SK-N-SH (cell line): ENCODE data around the gene CPNE4.
A peak's percentile ranks its signal among the peaks of the same experiment; 100 is the strongest.

Source experiments
- ELF1 ChIP-seq: IDR thresholded peaks from 2 replicates; pipeline ENCODE4 v1.4.0; 2012
- EZH2phosphoT487 ChIP-seq: fragments of 200-600 bp; sonication (generic); IDR thresholded peaks from 2 replicates; pipeline ENCODE4 v1.6.1; 2017; ENCODE audit warnings: low read depth, mixed run types, mild to moderate bottlenecking, antibody characterized with exemption, moderate library complexity, borderline replicate concordance
- GATA2 ChIP-seq: sonication (generic); formaldehyde crosslinking; IDR thresholded peaks from 2 replicates; pipeline ENCODE4 v1.5.0; 2020; ENCODE audit warnings: mild to moderate bottlenecking, missing genetic modification reagents
- MEF2A ChIP-seq: IDR thresholded peaks from 2 replicates; pipeline ENCODE4 v1.4.0; 2012; ENCODE audit warnings: low read depth, borderline replicate concordance
- POLR2AphosphoS5 ChIP-seq: IDR thresholded peaks from 2 replicates; pipeline ENCODE4 v1.6.1; 2012; ENCODE audit warnings: low read depth, low read length
- TF ChIP-seq, protein P1 (sequence below): fragments of 150-350 bp; IDR thresholded peaks from 2 replicates; pipeline ENCODE4 v1.6.1; 2016; ENCODE audit warnings: mild to moderate bottlenecking, low read depth, low read length
- TF ChIP-seq, protein P2 (sequence below): fragments of 200-600 bp; sonication (generic); IDR thresholded peaks from 2 replicates; pipeline ENCODE4 v1.6.1; 2017; ENCODE audit warnings: antibody characterized with exemption, mild to moderate bottlenecking, moderate library complexity
- TF ChIP-seq, protein P3 (sequence below): IDR thresholded peaks from 2 replicates; pipeline ENCODE4 v1.4.0; 2012; ENCODE audit warnings: low read depth
- TF ChIP-seq, protein P4 (sequence below): IDR thresholded peaks from 2 replicates; pipeline ENCODE4 v1.4.0; 2012; ENCODE audit warnings: low read depth, borderline replicate concordance

- TF ChIP-seq EZH2phosphoT487, result no peak
- TF ChIP-seq, protein P1, sequence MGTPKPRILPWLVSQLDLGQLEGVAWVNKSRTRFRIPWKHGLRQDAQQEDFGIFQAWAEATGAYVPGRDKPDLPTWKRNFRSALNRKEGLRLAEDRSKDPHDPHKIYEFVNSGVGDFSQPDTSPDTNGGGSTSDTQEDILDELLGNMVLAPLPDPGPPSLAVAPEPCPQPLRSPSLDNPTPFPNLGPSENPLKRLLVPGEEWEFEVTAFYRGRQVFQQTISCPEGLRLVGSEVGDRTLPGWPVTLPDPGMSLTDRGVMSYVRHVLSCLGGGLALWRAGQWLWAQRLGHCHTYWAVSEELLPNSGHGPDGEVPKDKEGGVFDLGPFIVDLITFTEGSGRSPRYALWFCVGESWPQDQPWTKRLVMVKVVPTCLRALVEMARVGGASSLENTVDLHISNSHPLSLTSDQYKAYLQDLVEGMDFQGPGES, result no peak
- TF ChIP-seq, protein P2, sequence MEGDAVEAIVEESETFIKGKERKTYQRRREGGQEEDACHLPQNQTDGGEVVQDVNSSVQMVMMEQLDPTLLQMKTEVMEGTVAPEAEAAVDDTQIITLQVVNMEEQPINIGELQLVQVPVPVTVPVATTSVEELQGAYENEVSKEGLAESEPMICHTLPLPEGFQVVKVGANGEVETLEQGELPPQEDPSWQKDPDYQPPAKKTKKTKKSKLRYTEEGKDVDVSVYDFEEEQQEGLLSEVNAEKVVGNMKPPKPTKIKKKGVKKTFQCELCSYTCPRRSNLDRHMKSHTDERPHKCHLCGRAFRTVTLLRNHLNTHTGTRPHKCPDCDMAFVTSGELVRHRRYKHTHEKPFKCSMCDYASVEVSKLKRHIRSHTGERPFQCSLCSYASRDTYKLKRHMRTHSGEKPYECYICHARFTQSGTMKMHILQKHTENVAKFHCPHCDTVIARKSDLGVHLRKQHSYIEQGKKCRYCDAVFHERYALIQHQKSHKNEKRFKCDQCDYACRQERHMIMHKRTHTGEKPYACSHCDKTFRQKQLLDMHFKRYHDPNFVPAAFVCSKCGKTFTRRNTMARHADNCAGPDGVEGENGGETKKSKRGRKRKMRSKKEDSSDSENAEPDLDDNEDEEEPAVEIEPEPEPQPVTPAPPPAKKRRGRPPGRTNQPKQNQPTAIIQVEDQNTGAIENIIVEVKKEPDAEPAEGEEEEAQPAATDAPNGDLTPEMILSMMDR, result no peak
- no peak for TF ChIP-seq MEF2A
- TF ChIP-seq, protein P3, sequence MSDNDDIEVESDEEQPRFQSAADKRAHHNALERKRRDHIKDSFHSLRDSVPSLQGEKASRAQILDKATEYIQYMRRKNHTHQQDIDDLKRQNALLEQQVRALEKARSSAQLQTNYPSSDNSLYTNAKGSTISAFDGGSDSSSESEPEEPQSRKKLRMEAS, result no peak
- TF ChIP-seq ELF1, result no peak
- TF ChIP-seq, protein P4, sequence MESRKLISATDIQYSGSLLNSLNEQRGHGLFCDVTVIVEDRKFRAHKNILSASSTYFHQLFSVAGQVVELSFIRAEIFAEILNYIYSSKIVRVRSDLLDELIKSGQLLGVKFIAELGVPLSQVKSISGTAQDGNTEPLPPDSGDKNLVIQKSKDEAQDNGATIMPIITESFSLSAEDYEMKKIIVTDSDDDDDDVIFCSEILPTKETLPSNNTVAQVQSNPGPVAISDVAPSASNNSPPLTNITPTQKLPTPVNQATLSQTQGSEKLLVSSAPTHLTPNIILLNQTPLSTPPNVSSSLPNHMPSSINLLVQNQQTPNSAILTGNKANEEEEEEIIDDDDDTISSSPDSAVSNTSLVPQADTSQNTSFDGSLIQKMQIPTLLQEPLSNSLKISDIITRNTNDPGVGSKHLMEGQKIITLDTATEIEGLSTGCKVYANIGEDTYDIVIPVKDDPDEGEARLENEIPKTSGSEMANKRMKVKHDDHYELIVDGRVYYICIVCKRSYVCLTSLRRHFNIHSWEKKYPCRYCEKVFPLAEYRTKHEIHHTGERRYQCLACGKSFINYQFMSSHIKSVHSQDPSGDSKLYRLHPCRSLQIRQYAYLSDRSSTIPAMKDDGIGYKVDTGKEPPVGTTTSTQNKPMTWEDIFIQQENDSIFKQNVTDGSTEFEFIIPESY, result no peak
- TF ChIP-seq GATA2 (CRISPR knock-in tag), result peak; percentile 72; the same call in 1 of the 2 replicates
- no peak for TF ChIP-seq POLR2AphosphoS5
Observed at GRCh38 chr3:131743126-131743525, 291.7 kb downstream of the CPNE4 start.
